Measurements from ENCODE around the gene ZMYND15.

Gene ZMYND15

GRCh38 chr17:4785311-4786105 is 45.9 kb downstream of the ZMYND15 start:
- DNase-seq (ENCODE audit: low read depth in 2 of 2): no peak

- no peak for DNase-seq (ENCODE audit: low read depth in 2 of 2)
Measured at GRCh38 chr17:4786106-4786511, 46.5 kb downstream of the ZMYND15 start, which contains the start of gene VMO1. VMO1 (minus strand) TSS chr17:4786364; CDS start chr17:4786352, 12 bp downstream.

GRCh38 chr17:4786516-4786915 is 46.9 kb downstream of the ZMYND15 start:
- DNase-seq (ENCODE audit: low read depth in 2 of 2): no peak

GRCh38 chr17:4788159-4788806 is 48.6 kb downstream of the ZMYND15 start:
- DNase-seq (ENCODE audit: low read depth in 2 of 2): no peak

GRCh38 chr17:4788807-4789700 is 49.4 kb downstream of the ZMYND15 start, which contains the start of gene GLTPD2:
GLTPD2 (plus strand) TSS chr17:4788964; CDS start chr17:4789012, 48 bp downstream.
- no peak for DNase-seq (ENCODE audit: low read depth in 2 of 2)

GRCh38 chr17:4789701-4789950 is 50.0 kb downstream of the ZMYND15 start:
- no peak for DNase-seq (ENCODE audit: low read depth in 2 of 2)

- peak; percentile 66 to 78 for DNase-seq (ENCODE audit: low read depth in 2 of 2)
Measured at GRCh38 chr17:4789951-4790704, 50.5 kb downstream of the ZMYND15 start.

- no peak for DNase-seq (ENCODE audit: low read depth in 2 of 2)
Measured at GRCh38 chr17:4790705-4791088, 51.1 kb downstream of the ZMYND15 start.

- DNase-seq (ENCODE audit: low read depth in 2 of 2): no peak
Measured at GRCh38 chr17:4795168-4795567, 55.5 kb downstream of the ZMYND15 start.
